ENCODE results near the gene FUT7. TPM values are rescaled to one million over a fixed set of nuclear protein-coding genes. Genes with fewer than 3 reads are reported as not detected.
"Not testable (repeated sequence)": the region's sequence is repeated elsewhere in the genome, so short reads cannot be mapped to it uniquely, and the experiment has no call there.

The FUT7 gene
- total RNA-seq, 6 donors from 2014 or later: 0.94 to 2.3 (median 2.0) TPM; not detected in 1

DNA sequence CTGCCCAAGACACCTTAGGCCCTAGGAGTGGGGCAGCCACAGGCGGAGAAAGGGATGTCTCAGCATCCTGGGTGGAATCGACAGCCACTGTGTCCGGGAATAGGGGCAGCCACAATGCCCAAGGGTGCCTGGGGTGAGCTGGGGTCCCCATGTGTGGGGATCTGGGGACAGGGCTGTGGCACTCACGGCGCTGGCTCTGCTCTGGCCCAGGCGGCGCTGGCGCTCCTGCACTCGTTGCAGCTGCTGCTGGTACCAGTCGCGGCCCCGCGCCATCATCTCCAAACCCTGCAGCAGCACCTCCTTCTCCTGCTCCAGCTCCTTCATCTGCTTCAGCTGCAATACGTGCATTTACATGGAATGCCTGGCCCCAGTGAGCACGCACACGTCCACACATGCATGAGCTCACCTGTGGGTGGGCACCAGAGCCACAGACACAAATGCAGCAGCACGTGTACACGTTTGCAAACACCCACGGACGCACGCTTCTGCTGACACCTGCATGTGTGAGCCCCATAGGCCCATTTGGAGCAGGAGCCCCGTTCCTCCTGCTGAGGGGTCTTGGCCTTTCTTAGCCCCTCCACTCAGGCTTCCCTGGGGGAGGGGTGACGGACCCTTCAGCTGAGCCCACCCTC lies 33.6 kb upstream of the FUT7 start:
- no peak overlapping the region for H3K4me3 ChIP-seq
- H3K4me1 ChIP-seq: peaks cover 12 to 22% (median 16%) of the 10 kb centered on the region in 4 donors
- no peaks in the 10 kb centered on the region for H3K9me3 ChIP-seq
- 93 to 97% methylated on average over 10 to 23 of the region's 23 CpGs for whole genome bisulfite sequencing, 2 donors
- H3K27ac ChIP-seq: no peak overlapping the region
- no peaks in the 10 kb centered on the region for H3K36me3 ChIP-seq
- peaks cover 0 to 10% (median 0%) of the 10 kb centered on the region in 4 donors for H3K27me3 ChIP-seq
- TF ChIP-seq, protein P1, sequence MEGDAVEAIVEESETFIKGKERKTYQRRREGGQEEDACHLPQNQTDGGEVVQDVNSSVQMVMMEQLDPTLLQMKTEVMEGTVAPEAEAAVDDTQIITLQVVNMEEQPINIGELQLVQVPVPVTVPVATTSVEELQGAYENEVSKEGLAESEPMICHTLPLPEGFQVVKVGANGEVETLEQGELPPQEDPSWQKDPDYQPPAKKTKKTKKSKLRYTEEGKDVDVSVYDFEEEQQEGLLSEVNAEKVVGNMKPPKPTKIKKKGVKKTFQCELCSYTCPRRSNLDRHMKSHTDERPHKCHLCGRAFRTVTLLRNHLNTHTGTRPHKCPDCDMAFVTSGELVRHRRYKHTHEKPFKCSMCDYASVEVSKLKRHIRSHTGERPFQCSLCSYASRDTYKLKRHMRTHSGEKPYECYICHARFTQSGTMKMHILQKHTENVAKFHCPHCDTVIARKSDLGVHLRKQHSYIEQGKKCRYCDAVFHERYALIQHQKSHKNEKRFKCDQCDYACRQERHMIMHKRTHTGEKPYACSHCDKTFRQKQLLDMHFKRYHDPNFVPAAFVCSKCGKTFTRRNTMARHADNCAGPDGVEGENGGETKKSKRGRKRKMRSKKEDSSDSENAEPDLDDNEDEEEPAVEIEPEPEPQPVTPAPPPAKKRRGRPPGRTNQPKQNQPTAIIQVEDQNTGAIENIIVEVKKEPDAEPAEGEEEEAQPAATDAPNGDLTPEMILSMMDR (IDR thresholded peaks at IDR 0.05): no peak
- TF ChIP-seq POLR2AphosphoS5 (IDR thresholded peaks at IDR 0.05) (no peak), EP300 (IDR thresholded peaks at IDR 0.05) (no peak), POLR2A (IDR thresholded peaks at IDR 0.05) (no peak)
- ATAC-seq (ENCODE audit: low FRiP score in 2 of 2): no peak
- DNase-seq: peak in 1 of 2 donors; percentile 84

DNA sequence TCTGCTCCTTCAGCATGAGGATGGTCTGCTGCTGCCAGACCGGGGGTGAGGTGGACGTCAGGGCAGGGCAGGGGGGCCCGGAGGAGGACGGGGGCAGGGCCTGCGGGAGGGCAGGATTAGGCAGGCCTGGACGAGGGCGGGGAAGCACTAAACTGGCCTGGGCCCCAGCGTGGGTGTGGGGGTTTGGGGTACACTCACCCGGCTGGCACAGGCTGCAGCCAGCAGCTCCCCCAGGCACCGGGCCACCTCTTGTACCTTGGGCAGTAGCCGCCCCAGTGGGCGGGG lies 32.9 kb upstream of the FUT7 start:
- Histone ChIP-seq H3K9me3 (no peaks in the 10 kb centered on the region), H3K4me3 (no peak overlapping the region), H3K36me3 (no peaks in the 10 kb centered on the region), H3K4me1 (peaks cover 8 to 18% (median 14%) of the 10 kb centered on the region in 4 donors), H3K27ac (no peak overlapping the region), H3K27me3 (peaks cover 0 to 10% (median 0%) of the 10 kb centered on the region in 4 donors)
- no peak for TF ChIP-seq POLR2A (IDR thresholded peaks at IDR 0.05)
- no peak for TF ChIP-seq POLR2AphosphoS5 (IDR thresholded peaks at IDR 0.05)
- TF ChIP-seq, protein P1 (IDR thresholded peaks at IDR 0.05): no peak
- TF ChIP-seq EP300 (IDR thresholded peaks at IDR 0.05): no peak
- DNase-seq (peak in 1 of 2 donors; percentile 72), ATAC-seq (ENCODE audit: low FRiP score in 2 of 2) (peak in 1 of 2 donors; percentile 7)
- 84 to 90% methylated on average over 5 to 10 of the region's 12 CpGs for WGBS, 2 donors

DNA sequence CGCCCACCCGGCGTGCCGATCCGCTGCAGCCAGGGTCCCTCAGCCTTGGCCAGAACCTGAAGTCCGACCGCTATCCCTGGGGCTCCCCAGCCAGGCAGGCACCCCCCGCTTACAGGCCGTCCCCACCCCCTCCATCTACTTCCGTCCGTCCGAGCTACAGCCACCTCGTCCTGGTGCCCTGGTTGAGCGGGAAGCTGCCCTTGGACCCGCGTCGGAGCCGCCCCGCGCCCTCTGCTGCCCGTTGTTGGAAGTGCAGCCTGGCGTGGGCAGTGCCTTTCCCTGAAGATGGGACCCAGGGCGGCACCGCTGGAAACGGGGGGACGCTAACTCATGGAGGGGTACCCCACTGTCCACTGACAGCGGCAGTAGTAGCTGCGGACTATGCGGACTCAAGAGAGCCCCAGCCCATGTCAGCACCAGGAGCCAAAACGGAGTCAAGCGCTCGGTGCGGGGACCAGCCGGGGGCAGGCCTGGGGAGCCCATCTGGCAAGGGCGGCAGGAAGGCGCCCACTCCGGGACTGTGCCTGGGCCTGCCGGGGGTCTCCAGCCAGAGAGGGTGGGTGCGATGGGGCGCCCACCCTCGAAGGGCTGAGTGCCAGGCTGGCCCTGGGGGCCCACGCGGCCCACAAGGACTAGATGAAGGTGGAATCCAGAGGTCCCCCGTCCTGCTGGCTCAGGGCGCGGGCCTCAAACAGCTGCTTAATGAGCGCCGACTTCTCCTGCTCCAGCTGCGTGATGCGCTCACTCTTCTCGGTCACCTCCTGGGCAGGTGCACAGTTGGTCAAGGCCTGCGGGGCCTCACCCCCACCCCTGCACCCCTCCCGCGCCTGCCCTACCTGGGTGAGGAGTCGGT lies 32.4 kb upstream of the FUT7 start:
- TF ChIP-seq EP300 (IDR thresholded peaks at IDR 0.05): no peak
- TF ChIP-seq, protein P1 (IDR thresholded peaks at IDR 0.05): peak; percentile 96 to 99 (median 98)
- H3K4me3 ChIP-seq: no peak overlapping the region
- no peaks in the 10 kb centered on the region for H3K36me3 ChIP-seq
- no peaks in the 10 kb centered on the region for H3K9me3 ChIP-seq
- 57 to 98% methylated on average over 14 to 46 of the region's 55 CpGs for WGBS, 2 donors
- ATAC-seq (ENCODE audit: low FRiP score in 2 of 2): peak; percentile 59 to 87
- peaks cover 0 to 4% (median 0%) of the 10 kb centered on the region in 4 donors for H3K27me3 ChIP-seq
- H3K4me1 ChIP-seq: peaks cover 2 to 12% (median 8%) of the 10 kb centered on the region in 4 donors
- DNase-seq: peak in 1 of 2 donors; percentile 96
- H3K27ac ChIP-seq: no peak overlapping the region

DNA sequence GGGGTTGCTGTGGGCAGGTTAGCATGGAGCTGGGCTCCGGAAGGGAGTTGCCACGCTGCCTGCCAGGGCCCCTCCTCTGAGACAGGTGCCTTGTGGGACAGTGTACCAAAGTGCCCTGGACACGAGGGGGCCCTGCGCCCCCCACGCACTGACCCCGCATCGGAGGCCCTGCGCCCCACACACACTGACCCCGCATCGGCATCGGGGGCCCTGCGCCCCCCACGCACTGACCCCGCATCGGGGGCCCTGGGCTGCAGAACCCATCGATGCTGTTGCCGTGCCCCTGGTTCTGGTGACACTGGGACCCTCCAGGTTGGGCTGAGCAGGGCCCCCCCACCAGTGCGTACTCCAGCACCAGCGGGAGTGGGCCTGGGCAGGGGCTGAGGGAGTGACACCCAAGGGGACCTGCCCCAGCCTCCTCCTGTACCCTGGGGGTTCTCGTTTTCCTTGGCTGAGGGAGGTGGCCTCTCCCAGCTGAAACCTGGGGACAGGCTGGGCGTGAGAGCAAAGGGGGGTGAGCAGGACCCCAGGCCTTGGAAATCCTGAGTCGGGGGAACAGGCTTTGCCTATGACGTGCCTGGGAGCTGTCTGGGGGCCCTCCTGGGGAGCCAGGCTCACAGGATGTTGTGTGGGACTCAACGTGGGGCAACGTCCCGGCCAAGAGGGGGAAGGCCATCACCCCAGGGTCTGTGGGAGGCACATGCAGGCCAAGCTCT lies 31.6 kb upstream of the FUT7 start:
- ATAC-seq (ENCODE audit: low FRiP score in 2 of 2): no peak
- H3K27ac ChIP-seq: no peak overlapping the region
- DNase-seq: peak in 1 of 2 donors; percentile 68
- H3K4me3 ChIP-seq: no peak overlapping the region
- 74 to 80% methylated on average over 6 to 14 of the region's 26 CpGs for WGBS, 2 donors
- TF ChIP-seq EP300 (IDR thresholded peaks at IDR 0.05) (no peak), POLR2AphosphoS5 (IDR thresholded peaks at IDR 0.05) (no peak), POLR2A (IDR thresholded peaks at IDR 0.05) (no peak)
- TF ChIP-seq, protein P1 (IDR thresholded peaks at IDR 0.05): no peak
- H3K4me1 ChIP-seq: peaks cover 0 to 8% (median 6%) of the 10 kb centered on the region in 4 donors
- H3K36me3 ChIP-seq: no peaks in the 10 kb centered on the region
- no peaks in the 10 kb centered on the region for H3K27me3 ChIP-seq
- H3K9me3 ChIP-seq: no peaks in the 10 kb centered on the region

DNA sequence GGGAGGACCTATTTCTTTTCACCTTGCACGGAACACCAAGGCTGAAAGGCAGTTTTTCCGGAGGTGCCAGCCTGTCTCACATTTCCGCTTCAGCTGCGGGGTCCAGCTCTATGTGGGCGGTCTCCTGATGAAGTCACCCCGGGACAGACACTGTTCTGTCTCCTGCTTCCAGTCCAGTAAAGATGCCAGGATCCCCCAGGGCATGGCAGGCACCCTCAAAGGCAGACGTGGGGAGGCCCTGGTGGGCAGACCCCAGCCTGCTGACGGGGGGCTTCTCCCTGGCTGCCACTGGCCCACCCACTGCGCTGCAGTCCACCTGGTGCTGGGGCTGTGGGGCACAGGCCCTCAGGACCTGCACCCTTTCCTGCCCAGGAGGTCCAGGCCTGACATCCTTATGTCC lies 30.9 kb upstream of the FUT7 start:
- peak in 1 of 2 donors; percentile 50 for DNase-seq
- not testable (repeated sequence) for H3K4me1 ChIP-seq; H3K9me3 ChIP-seq; H3K27me3 ChIP-seq; H3K36me3 ChIP-seq; H3K4me3 ChIP-seq; ATAC-seq (ENCODE audit: low FRiP score in 2 of 2); H3K27ac ChIP-seq
- WGBS, 2 donors: 83% methylated on average over 1 of the region's 9 CpGs; no CpG with 5 or more reads in 1 of the 2 donors
